ENCODE measurements around the gene SLC24A4.

Gene SLC24A4

GRCh38 chr14:92316937-92317336 is 6.0 kb upstream of the SLC24A4 start:
- no peak for DNase-seq (ENCODE audit: low read depth)

- peak; percentile 7 for DNase-seq (ENCODE audit: low read depth)
Observed at GRCh38 chr14:92317511-92317910, 5.5 kb upstream of the SLC24A4 start.

GRCh38 chr14:92321701-92322100 is 1.3 kb upstream of the SLC24A4 start:
- DNase-seq (ENCODE audit: low read depth): no peak

DNA sequence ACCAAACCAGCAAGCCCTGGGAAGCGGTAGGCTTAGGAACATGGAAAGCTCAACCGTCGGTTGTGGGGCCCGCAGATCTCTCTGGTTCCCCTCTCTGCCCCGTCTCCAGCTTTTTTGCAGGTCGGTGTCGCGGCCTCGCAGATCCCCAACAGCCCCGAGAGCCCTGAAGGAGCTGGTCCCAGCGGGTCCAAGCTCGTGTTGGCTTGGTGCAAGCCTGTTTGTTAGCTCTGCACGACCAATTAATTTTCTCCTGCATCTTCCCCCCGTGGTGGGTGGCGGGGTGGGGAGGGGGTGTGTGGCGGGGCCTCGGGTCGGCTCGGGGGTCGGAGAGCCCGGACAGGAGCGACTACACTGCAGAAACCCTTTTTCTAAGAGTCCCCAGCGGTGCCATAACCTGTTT is 449 bp upstream of the SLC24A4 start:
- no peak for DNase-seq (ENCODE audit: low read depth)

GRCh38 chr14:92323916-92324818 is 1.2 kb downstream of the SLC24A4 start:
- DNase-seq (ENCODE audit: low read depth): no peak

DNA sequence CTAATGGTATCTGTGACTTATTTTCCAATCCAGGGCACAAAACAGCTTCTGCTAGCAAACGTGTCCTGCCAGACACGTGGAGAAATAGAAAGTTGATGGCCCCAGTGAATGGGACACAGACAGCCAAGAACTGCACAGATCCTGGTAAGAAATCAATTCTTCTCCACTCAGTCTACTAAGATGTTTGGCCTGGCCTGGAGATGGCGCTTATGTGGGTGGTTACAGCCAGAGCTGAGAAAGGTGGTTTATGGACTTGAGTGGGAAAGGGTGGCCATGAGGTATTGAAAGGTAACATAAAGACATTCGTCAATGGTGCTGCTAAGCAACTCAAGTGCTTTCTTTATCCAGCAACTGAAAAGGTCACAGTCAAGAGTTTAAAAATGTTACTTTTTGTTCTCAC is 2.9 kb downstream of the SLC24A4 start:
- no peak for DNase-seq (ENCODE audit: low read depth)

DNA sequence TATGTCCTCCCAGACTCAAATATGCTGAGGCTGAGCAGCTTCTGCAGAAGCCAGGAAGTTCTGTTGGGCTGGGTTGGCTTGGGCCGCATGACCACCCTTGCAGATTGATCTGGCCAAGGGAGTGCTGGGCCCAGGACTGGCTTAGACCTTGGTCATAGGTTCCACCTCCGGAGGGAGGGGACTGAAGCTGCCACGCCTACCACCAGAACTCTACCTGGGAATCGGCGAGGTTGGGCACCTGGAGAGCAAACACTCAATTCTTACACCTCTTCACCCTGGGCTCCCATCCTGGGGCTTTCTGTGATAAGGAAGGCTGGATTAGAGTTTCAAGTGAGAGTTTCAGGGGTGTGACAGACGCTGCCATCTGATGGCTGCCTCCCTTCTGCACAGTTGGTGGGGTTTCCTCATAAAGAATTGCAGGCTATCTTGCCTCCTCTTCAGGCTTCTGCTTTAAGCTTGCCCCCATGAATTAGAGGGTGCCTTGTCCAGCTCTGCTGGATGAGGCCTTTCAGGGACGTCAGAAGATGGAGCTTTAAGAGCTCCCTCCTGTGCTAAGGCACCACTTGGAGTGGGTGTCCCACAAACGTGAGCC is 5.8 kb downstream of the SLC24A4 start:
- no peak for DNase-seq (ENCODE audit: low read depth)

- no peak for DNase-seq (ENCODE audit: low read depth)
Observed at GRCh38 chr14:92334050-92334449, 11.1 kb downstream of the SLC24A4 start.

DNA sequence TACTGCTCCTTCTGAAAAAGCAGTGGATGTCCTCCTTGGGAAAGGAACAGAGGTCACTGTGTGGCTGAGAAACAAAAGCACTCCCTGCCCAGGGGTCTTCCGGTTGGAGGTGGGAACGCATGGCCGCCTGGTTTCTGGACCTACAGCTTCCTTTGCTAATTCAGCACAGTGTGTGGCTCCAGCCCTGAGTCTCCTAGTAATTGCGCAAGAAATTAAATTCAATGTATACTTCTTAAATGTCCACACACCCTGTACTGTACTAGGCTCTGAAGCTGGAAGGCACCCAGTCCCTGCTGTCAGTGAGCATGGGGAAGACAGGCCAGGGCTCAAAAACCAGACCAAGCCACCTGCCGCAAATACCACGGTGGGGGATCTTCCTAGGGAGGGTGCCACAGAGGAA is 13.4 kb downstream of the SLC24A4 start:
- no peak for DNase-seq (ENCODE audit: low read depth)

DNA sequence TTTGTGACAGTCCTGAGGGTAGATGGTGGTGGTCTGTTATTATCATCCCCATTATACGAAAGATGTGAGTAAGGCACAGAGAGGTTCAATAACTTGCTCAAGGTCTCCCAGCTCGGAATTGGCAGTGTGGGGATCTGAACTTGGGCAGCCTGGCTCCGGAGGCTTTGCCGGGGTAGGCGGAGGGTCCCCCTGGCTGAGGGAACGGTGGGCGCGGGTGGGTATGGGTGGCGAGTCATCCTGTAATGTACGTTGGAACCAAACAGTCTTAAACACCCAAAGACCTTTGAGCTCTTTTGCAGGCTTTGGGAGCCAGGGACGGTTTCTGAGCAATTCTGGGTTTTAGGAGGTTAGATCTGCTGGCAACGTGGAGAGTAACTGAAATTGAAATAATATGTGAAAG is 16.5 kb downstream of the SLC24A4 start:
- DNase-seq (ENCODE audit: low read depth): no peak

DNA sequence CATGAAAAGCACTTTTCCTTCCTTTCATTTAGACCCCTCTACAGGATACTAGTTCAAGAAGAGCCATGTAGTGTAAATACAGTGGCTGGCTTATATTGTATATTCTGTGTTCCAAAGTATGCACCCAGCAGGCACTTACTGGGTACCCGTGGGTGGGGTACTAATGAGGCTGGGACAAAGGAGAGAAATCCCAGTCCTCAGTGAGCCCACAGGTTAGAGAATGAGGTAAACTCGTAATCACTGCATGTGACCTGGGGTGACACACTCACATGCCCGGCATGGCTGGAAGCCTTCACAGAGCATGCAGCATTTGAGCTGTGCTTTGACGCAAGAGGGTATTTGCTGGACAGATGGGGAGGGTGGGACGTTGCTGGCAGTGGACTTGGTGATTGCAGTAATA is 17.1 kb downstream of the SLC24A4 start:
- no peak for DNase-seq (ENCODE audit: low read depth)

- no peak for DNase-seq (ENCODE audit: low read depth)
Observed at GRCh38 chr14:92340931-92341330, 18.0 kb downstream of the SLC24A4 start.

DNA sequence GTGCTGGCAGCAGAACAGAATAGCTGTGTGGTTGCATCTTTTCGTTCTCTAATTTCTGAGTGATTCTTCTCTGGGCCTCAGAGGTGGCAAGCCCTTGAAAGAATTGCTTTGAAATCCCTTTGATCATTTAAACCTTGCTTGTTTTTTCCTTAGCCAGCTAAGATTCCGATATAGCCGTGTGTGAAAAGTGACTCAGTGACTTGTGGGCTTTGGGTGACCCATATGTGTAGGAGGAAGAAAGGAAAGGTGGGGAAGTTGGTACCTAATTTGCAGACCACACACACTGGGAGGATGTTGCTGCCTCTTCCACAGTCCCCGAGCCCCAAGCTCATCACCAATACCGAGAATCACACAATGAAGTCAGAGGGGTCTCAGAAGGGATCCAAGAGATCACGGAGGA is 18.8 kb downstream of the SLC24A4 start:
- DNase-seq (ENCODE audit: low read depth): no peak

- DNase-seq (ENCODE audit: low read depth): no peak
Observed at GRCh38 chr14:92348154-92348553, 25.2 kb downstream of the SLC24A4 start.

DNA sequence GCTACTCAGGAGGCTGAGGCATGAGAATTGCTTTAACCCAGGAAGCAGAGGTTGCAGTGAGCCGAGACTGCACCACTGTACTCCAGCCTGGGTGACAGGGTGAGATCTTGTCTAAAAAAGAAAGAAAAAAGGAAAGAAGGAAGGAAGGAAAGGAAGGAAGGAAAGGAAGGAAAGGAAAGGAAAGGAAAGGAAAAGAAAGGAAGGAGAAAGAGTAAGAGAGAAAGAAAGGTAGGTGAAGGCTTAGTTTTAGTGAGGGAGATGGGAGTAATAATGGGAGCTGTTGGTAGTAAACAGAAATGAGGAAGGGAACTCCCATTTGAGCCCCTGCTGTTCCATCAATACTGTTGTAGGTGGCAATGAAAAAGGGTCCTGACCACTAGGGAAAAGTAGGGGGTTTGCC is 28.8 kb downstream of the SLC24A4 start:
- no peak for DNase-seq (ENCODE audit: low read depth)

GRCh38 chr14:92352158-92352985 is 29.4 kb downstream of the SLC24A4 start:
- DNase-seq (ENCODE audit: low read depth): peak; percentile 15

- DNase-seq (ENCODE audit: low read depth): peak; percentile 5
Observed at GRCh38 chr14:92353447-92353846, 30.5 kb downstream of the SLC24A4 start.

DNA sequence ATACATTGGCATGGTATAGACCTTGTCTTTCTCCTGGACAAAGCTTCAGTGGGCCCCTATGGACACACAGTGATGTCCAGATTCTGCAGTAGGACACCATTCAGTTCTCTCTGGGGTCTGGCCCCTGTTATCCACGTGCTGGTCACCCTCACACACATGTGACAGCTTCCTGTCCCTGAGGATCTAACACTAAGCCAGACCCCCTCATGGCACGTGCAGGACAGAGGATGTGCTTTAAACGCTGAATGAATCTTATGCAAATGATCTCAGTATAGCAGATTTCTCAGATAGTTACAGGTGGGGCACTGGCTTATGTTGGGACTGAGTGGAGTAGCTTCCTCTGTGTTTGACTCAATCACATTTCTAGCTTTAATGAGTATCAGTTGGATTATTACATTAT is 33.7 kb downstream of the SLC24A4 start:
- no peak for DNase-seq (ENCODE audit: low read depth)

DNA sequence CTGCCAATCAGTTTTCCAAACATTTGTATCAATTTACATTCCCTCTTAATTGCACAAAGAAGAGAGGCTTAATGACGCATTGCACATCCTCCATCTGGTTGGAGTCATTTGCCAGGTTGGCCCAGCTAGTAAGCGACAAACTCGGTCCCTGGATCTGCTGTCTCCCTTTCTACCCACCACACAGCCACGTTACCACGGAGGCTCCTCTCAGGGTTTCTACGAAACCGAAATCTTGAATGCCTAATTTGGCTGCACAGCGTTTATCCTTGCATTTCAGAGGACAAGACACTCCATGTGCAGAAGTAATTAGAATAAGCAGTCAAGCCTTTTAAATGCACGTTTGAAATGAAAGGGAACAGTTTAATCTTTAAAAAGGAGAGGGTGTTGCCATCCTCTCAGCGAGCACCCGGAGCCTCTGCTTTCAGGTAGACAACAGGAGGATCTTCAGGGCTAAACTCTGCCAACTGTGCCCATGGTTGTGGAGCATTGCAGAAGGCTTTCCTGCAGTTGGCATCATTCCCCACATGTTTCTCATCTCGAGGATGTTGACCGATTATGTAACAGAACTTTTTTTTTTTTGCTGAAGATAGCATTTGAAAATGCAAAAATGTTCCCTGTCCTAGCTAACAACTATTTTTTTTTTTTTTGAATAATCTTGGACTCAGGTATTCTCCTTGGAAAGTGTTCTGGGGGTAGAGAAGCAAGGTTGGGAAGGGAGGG is 37.8 kb downstream of the SLC24A4 start:
- no peak for DNase-seq (ENCODE audit: low read depth)

GRCh38 chr14:92362781-92363235 is 39.8 kb downstream of the SLC24A4 start:
- DNase-seq (ENCODE audit: low read depth): no peak

- no peak for DNase-seq (ENCODE audit: low read depth)
Observed at GRCh38 chr14:92366237-92366636, 43.3 kb downstream of the SLC24A4 start.

- no peak for DNase-seq (ENCODE audit: low read depth)
Observed at GRCh38 chr14:92368001-92368400, 45.0 kb downstream of the SLC24A4 start.
